ENCODE results near the gene ZDHHC8.

DNA sequence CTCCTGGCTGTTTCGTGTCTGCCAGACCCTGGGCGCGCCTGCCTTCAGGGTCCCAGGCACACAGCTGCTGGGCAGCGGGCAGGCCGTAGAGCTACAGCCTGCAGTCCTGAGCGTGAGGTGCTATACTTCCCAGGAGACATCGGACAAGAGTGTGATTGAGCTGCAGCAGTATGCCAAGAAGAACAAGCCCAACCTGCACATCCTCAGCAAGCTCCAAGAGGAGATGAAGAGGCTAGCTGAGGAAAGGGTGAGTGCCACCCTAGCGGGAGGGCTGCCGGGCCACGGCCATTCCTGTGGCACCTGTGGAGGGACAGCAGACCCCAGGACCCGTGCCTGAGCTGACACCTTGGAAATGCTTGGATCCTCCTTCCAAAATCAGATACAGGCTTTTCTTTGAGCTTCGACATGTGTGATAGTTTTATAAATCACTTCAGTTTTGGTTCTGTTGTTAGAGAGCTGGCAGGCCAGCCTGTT lies 22.8 kb upstream of the ZDHHC8 start:
- TF ChIP-seq, protein P1, sequence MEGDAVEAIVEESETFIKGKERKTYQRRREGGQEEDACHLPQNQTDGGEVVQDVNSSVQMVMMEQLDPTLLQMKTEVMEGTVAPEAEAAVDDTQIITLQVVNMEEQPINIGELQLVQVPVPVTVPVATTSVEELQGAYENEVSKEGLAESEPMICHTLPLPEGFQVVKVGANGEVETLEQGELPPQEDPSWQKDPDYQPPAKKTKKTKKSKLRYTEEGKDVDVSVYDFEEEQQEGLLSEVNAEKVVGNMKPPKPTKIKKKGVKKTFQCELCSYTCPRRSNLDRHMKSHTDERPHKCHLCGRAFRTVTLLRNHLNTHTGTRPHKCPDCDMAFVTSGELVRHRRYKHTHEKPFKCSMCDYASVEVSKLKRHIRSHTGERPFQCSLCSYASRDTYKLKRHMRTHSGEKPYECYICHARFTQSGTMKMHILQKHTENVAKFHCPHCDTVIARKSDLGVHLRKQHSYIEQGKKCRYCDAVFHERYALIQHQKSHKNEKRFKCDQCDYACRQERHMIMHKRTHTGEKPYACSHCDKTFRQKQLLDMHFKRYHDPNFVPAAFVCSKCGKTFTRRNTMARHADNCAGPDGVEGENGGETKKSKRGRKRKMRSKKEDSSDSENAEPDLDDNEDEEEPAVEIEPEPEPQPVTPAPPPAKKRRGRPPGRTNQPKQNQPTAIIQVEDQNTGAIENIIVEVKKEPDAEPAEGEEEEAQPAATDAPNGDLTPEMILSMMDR (conservative IDR thresholded peaks at IDR 0.05 in 1 of 2, IDR thresholded peaks at IDR 0.05 in 1 of 2; ENCODE audit: extremely low read depth in 1 of 2, insufficient read depth in 1 of 2, low read depth in 1 of 2, low read length in 2 of 2), result no peak
- TF ChIP-seq EZH2 (IDR thresholded peaks at IDR 0.05; ENCODE audit: borderline replicate concordance, low read length), result no peak
